Muscle of arm (tissue), 12 donors: Measurements from ENCODE around the gene FAM83C. TPM values are rescaled to one million over a fixed set of nuclear protein-coding genes. Genes with fewer than 3 reads are reported as not detected.

Source experiments
- DNase-seq: peaks from one replicate; pipeline ENCODE4 v3.0.0-alpha.2; 2013
- polyA plus RNA-seq, 12 donors: library from polyadenylated mRNA; unstranded; fragments of 120-200 nt; gene quantifications; one replicate each; pipeline ENCODE4 v1.2.1, GENCODE V29; 2013; ENCODE audit not compliant: insufficient read length in 12 of 12

Gene FAM83C
- polyA plus RNA-seq, 12 donors: 1.4 to 12.1 (median 4.5) TPM; not detected in 9

GRCh38 chr20:35238170-35238569 lies 54.1 kb downstream of the FAM83C start:
- no peak for DNase-seq

GRCh38 chr20:35237486-35237885 lies 54.7 kb downstream of the FAM83C start:
- DNase-seq: no peak

GRCh38 chr20:35235881-35236280 lies 56.3 kb downstream of the FAM83C start:
- DNase-seq: no peak

Other genes starting within 250 kb of the FAM83C start
- gene TRPC4AP, start 199.6 kb downstream of the FAM83C start, polyA plus RNA-seq: 10 to 100 TPM in 11 of 12 donors, not detected in 1; 31.0 to 62.0 (median 56.2) TPM
- 10 to 100 TPM in 3 of 12 donors, 1 to 10 TPM in 8, not detected in 1; 7.5 to 11.2 (median 9.5) TPM for gene EDEM2, start 145.1 kb downstream of the FAM83C start, polyA plus RNA-seq
- 10 to 100 TPM in 11 of 12 donors, not detected in 1; 30.2 to 55.4 (median 40.6) TPM for gene PROCR, start 120.4 kb downstream of the FAM83C start, polyA plus RNA-seq
- gene MMP24, start 65.7 kb downstream of the FAM83C start, polyA plus RNA-seq: under 1 TPM in 10 of 12 donors, not detected in 2; 0.19 to 0.77 (median 0.44) TPM
- gene MMP24OS, start 14.3 kb downstream of the FAM83C start, polyA plus RNA-seq: 10 to 100 TPM in 11 of 12 donors, not detected in 1; 15.5 to 99.2 (median 21.3) TPM
- 10 to 100 TPM in 11 of 12 donors, not detected in 1; 54.1 to 88.2 (median 63.3) TPM for gene EIF6, start 7.7 kb downstream of the FAM83C start, polyA plus RNA-seq
- gene UQCC1, start 119.5 kb upstream of the FAM83C start, polyA plus RNA-seq: 10 to 100 TPM in 11 of 12 donors, not detected in 1; 34.4 to 53.2 (median 48.1) TPM
- under 1 TPM in 9 of 12 donors, not detected in 3; 0.17 to 0.43 (median 0.26) TPM for gene GDF5, start 145.8 kb upstream of the FAM83C start, polyA plus RNA-seq
- gene CEP250, start 163.2 kb upstream of the FAM83C start, polyA plus RNA-seq: 10 to 100 TPM in 11 of 12 donors, not detected in 1; 21.0 to 63.1 (median 29.3) TPM
- gene C20orf173, start 237.2 kb upstream of the FAM83C start, polyA plus RNA-seq: under 1 TPM in 1 of 12 donors, not detected in 11; 0.22 TPM
- 100 to 1,000 TPM in 11 of 12 donors, not detected in 1; 192 to 242 (median 216) TPM for gene ERGIC3, start 249.7 kb upstream of the FAM83C start, polyA plus RNA-seq